ENCODE results near the gene MRTFA. TPM values are rescaled to one million over a fixed set of nuclear protein-coding genes. Genes with fewer than 3 reads are reported as not detected.

MRTFA gene
- polyA plus RNA-seq, 1 of the 3 experiments (the other 2 are of a cell fraction) = 5.8 TPM

- TF ChIP-seq CHD2 (IDR thresholded peaks at IDR 0.05; ENCODE audit: low read length, partially characterized antibody) (no peak), RCOR1 (IDR thresholded peaks at IDR 0.05; ENCODE audit: low read length) (no peak), CTCF (IDR thresholded peaks at IDR 0.05) (no peak), RAD21 (IDR thresholded peaks at IDR 0.05; ENCODE audit: low read length) (no peak), EP300 (IDR thresholded peaks at IDR 0.05; ENCODE audit: borderline replicate concordance in 1 of 2, low read depth in 1 of 2, low read length in 1 of 2) (no peak), GATA2 (CRISPR knock-in tag; IDR thresholded peaks at IDR 0.05) (no peak), RFX5 (IDR thresholded peaks at IDR 0.05; ENCODE audit: low read length) (no peak)
Measured at GRCh38 chr22:40407021-40407761, 229.3 kb downstream of the MRTFA start (continued).

- ChIA-PET POLR2A (interaction anchor here (0.6 kb wide), 1 partner anchor 1198 kb away, joined by 4 read pairs; no protein-coding TSS in a partner anchor), CTCF (interaction anchor here (1.2 kb wide), 1 partner anchor 31 kb away, joined by 3 read pairs; no protein-coding TSS in a partner anchor)
- Histone ChIP-seq H3K9me2 (no peaks in the 10 kb centered on the region), H2AFZ (ENCODE audit: low read depth) (no peak overlapping the region), H3F3A (replicated peaks; ENCODE audit: insufficient read depth) (no peaks in the 10 kb centered on the region), H3K4me2 (no peak overlapping the region), H3K4me1 (ENCODE audit: control insufficient read depth in 1 of 2, insufficient read depth in 2 of 2, low read depth in 1 of 2, low read length in 1 of 2) (0 out of 4 replicates have a peak, but pooled peaks cover 0 to 6% of the 10 kb centered on the region in 2 experiments), H3K79me2 (ENCODE audit: insufficient read depth) (no peaks in the 10 kb centered on the region), H3K4me3 (ENCODE audit: low read depth in 2 of 2, low read length in 1 of 2) (no peak overlapping the region), H3K27ac (ENCODE audit: low read depth in 2 of 2, low read length in 1 of 2) (no peak overlapping the region), H4K20me1 (ENCODE audit: insufficient read depth) (no peaks in the 10 kb centered on the region), H3K27me3 (ENCODE audit: insufficient read depth) (no peaks in the 10 kb centered on the region), H3K36me3 (replicated peaks in 1 of 2; ENCODE audit: control insufficient read depth in 1 of 2, insufficient read depth in 2 of 2, low read length in 1 of 2) (peaks cover 0 to 29% of the 10 kb centered on the region in 2 experiments), H3K9me3 (no peaks in the 10 kb centered on the region), H3K9ac (no peak overlapping the region)
- DNase-seq = no peak
- 100% methylated on average over 4 of the region's 31 CpGs for WGBS (ENCODE audit: low lambda C conversion rate)
- TF ChIP-seq SMC3 (IDR thresholded peaks at IDR 0.05; ENCODE audit: low read depth, low read length) (no peak), REST (IDR thresholded peaks at IDR 0.05; ENCODE audit: low read depth, low read length) (no peak), JUND (IDR thresholded peaks at IDR 0.05) (no peak), POLR2AphosphoS5 (IDR thresholded peaks at IDR 0.05; ENCODE audit: low read depth, low read length) (no peak), EZH2phosphoT487 (IDR thresholded peaks at IDR 0.05; ENCODE audit: borderline replicate concordance, low read depth) (no peak), NFIC (IDR thresholded peaks at IDR 0.05; ENCODE audit: borderline replicate concordance) (no peak), SIN3A (IDR thresholded peaks at IDR 0.05; ENCODE audit: borderline replicate concordance, low read depth, low read length) (no peak), EP300 (IDR thresholded peaks at IDR 0.05; ENCODE audit: borderline replicate concordance in 1 of 2, low read depth in 1 of 2, low read length in 1 of 2) (no peak), FOXM1 (IDR thresholded peaks at IDR 0.05; ENCODE audit: low read depth) (no peak), USF1 (IDR thresholded peaks at IDR 0.05; ENCODE audit: borderline replicate concordance, low read depth) (no peak), ELF1 (IDR thresholded peaks at IDR 0.05) (no peak), GATA2 (CRISPR knock-in tag; IDR thresholded peaks at IDR 0.05) (no peak), GABPA (IDR thresholded peaks at IDR 0.05; ENCODE audit: low read depth) (no peak)
Measured at GRCh38 chr22:40406063-40406890, 230.2 kb downstream of the MRTFA start.

All from SK-N-SH (cell line).